Calu3 (cell line): Measurements from ENCODE around the gene CDC42BPB. TPM values are rescaled to one million over a fixed set of nuclear protein-coding genes. Genes with fewer than 3 reads are reported as not detected.
A peak's percentile ranks its signal among the peaks of the same experiment; 100 is the strongest.
"Not testable (repeated sequence)": the region's sequence is repeated elsewhere in the genome, so short reads cannot be mapped to it uniquely, and the experiment has no call there.

Source experiments
- BruUV-seq: library from RNA; stranded (reverse); fragments of 400-500 nt; replicated peaks from 2 replicates; lab custom pipeline; 2021; lab: Mats Ljungman, UMichigan
- CTCF ChIA-PET: fragments of 300-600 bp; sonication (Branson Sonifier 250); formaldehyde crosslinking; loops from one replicate; lab custom pipeline; 2022; ENCODE audit warnings: antibody characterized with exemption; lab: Charles Lee
- DNase-seq: peaks from one replicate; pipeline ENCODE4 v3.0.0; 2022
- H3K27ac Mint-ChIP-seq: one replicate; pipeline ENCODE4 v1.8.0; 2022; ENCODE audit warnings: mixed read lengths; ENCODE audit not compliant: unreplicated experiment
- H3K27me3 Mint-ChIP-seq: one replicate; pipeline ENCODE4 v1.8.0; 2022; ENCODE audit warnings: mixed read lengths; ENCODE audit not compliant: unreplicated experiment
- H3K36me3 Mint-ChIP-seq: one replicate; pipeline ENCODE4 v1.8.0; 2022; ENCODE audit warnings: mild to moderate bottlenecking, moderate library complexity, mixed read lengths; ENCODE audit not compliant: insufficient read depth, unreplicated experiment
- H3K4me1 Mint-ChIP-seq: one replicate; pipeline ENCODE4 v1.8.0; 2022; ENCODE audit warnings: mild to moderate bottlenecking, low read depth, mixed read lengths; ENCODE audit not compliant: unreplicated experiment
- H3K4me3 Mint-ChIP-seq: one replicate; pipeline ENCODE4 v1.8.0; 2022; ENCODE audit warnings: mild to moderate bottlenecking, low read depth, moderate library complexity, mixed read lengths; ENCODE audit not compliant: unreplicated experiment
- H3K9me3 Mint-ChIP-seq: one replicate; pipeline ENCODE4 v1.8.0; 2022; ENCODE audit warnings: low read depth, mixed read lengths; ENCODE audit not compliant: unreplicated experiment
- CTCF ChIP-seq: fragments of 200-600 bp; IDR thresholded peaks from one replicate; pipeline ENCODE4 v1.8.0; 2022; ENCODE audit warnings: antibody characterized with exemption; ENCODE audit not compliant: unreplicated experiment
- intact Hi-C: fragments of 100-400 bp; cut with micrococcal nuclease; formaldehyde crosslinking; loops from one replicate; pipeline ENCODE4 v1.10.0; 2022; ENCODE audit not compliant: unreplicated experiment
- total RNA-seq: library from RNA; stranded (reverse); gene quantifications from 2 replicates; pipeline ENCODE4 v1.2.3, GENCODE V29; 2022

CDC42BPB gene
- total RNA-seq, 1 experiment from 2014 or later: 98.7 TPM

- peak overlapping the region; percentile 74 for H3K27ac Mint-ChIP-seq
These were observed 1.7 kb downstream of the CDC42BPB start for GRCh38 chr14:103055695-103056094.

GRCh38 chr14:103052407-103052806, 4.9 kb downstream of the CDC42BPB start:
- no TSS peak for BruUV-seq
- CTCF ChIA-PET: no interaction called here
- no peak for TF ChIP-seq CTCF
- H3K27me3 Mint-ChIP-seq: no peaks in the 10 kb centered on the region
- H3K4me1 Mint-ChIP-seq: peaks cover 33% of the 10 kb centered on the region
- H3K27ac Mint-ChIP-seq: no peak overlapping the region
- no peak overlapping the region for H3K4me3 Mint-ChIP-seq
- intact Hi-C loops: no loop called here
- no peaks in the 10 kb centered on the region for H3K9me3 Mint-ChIP-seq
- H3K36me3 Mint-ChIP-seq: peaks cover 22% of the 10 kb centered on the region
- DNase-seq: no peak

More at GRCh38 chr14:103055695-103056094, 1.7 kb downstream of the CDC42BPB start:
- peak overlapping the region; percentile 91 for H3K4me3 Mint-ChIP-seq
- CTCF ChIA-PET: no interaction called here
- TF ChIP-seq CTCF: no peak
- no peaks in the 10 kb centered on the region for H3K9me3 Mint-ChIP-seq
- no peak for DNase-seq
- intact Hi-C loops: no loop called here
- TSS peak; percentile 73 for BruUV-seq
- H3K27me3 Mint-ChIP-seq: no peaks in the 10 kb centered on the region
- H3K36me3 Mint-ChIP-seq: peaks cover 42% of the 10 kb centered on the region
- peaks cover 41% of the 10 kb centered on the region for H3K4me1 Mint-ChIP-seq

GRCh38 chr14:103050935-103051334, 6.4 kb downstream of the CDC42BPB start:
- peaks cover 14% of the 10 kb centered on the region for H3K36me3 Mint-ChIP-seq
- H3K27ac Mint-ChIP-seq: no peak overlapping the region
- no peak overlapping the region for H3K4me3 Mint-ChIP-seq
- no TSS peak for BruUV-seq
- H3K4me1 Mint-ChIP-seq: peaks cover 37% of the 10 kb centered on the region
- H3K27me3 Mint-ChIP-seq: no peaks in the 10 kb centered on the region
- CTCF ChIA-PET: interaction anchor here (0.6 kb wide), 1 partner anchor 396 kb away, joined by 14 read pairs; no protein-coding TSS in a partner anchor
- intact Hi-C loops: no loop called here
- DNase-seq: no peak
- H3K9me3 Mint-ChIP-seq: no peaks in the 10 kb centered on the region
- TF ChIP-seq CTCF: no peak

GRCh38 chr14:103047453-103047852, 9.9 kb downstream of the CDC42BPB start:
- peaks cover 32% of the 10 kb centered on the region for H3K4me1 Mint-ChIP-seq
- H3K4me3 Mint-ChIP-seq, H3K27me3 Mint-ChIP-seq, DNase-seq, CTCF ChIA-PET, BruUV-seq, intact Hi-C loops, H3K27ac Mint-ChIP-seq, H3K9me3 Mint-ChIP-seq: not testable (repeated sequence)
- peaks cover 10% of the 10 kb centered on the region for H3K36me3 Mint-ChIP-seq

- peaks cover 19% of the 10 kb centered on the region for H3K4me1 Mint-ChIP-seq
- no peak for DNase-seq
- no peaks in the 10 kb centered on the region for H3K9me3 Mint-ChIP-seq
- H3K27ac Mint-ChIP-seq: no peak overlapping the region
- no peak overlapping the region for H3K4me3 Mint-ChIP-seq
- no TSS peak for BruUV-seq
- TF ChIP-seq CTCF: no peak
- no peaks in the 10 kb centered on the region for H3K27me3 Mint-ChIP-seq
- H3K36me3 Mint-ChIP-seq: peaks cover 19% of the 10 kb centered on the region
- intact Hi-C loops: no loop called here
- CTCF ChIA-PET: no interaction called here
These were observed 11.9 kb downstream of the CDC42BPB start for GRCh38 chr14:103045371-103045869.
